GM19372 (cell line): Measurements from ENCODE around the gene KANSL1L.

Experiments
- ATAC-seq: cut with Tn5 transposase; IDR thresholded peaks from one replicate; pipeline ENCODE4 v1.9.1; 2021; ENCODE audit warnings: mild to moderate bottlenecking, low read depth, moderate library complexity; ENCODE audit not compliant: unreplicated experiment

The KANSL1L gene

GRCh38 chr2:210002158-210003157 is 168.8 kb downstream of the KANSL1L start, which contains the start of gene RPE:
TSS of gene RPE (plus strand) at chr2:210002638. CDS start at chr2:210002662, 24 bp downstream.
- ATAC-seq = peak; percentile 99

- ATAC-seq = no peak
Measured at GRCh38 chr2:210000464-210001324, 170.5 kb downstream of the KANSL1L start.

GRCh38 chr2:209998596-209998995 is 172.6 kb downstream of the KANSL1L start:
- ATAC-seq = no peak

GRCh38 chr2:209993968-209994367 is 177.2 kb downstream of the KANSL1L start:
- ATAC-seq = no peak

GRCh38 chr2:209990838-209991237 is 180.4 kb downstream of the KANSL1L start:
- ATAC-seq = no peak

- ATAC-seq = no peak
Measured at GRCh38 chr2:209988010-209988409, 183.2 kb downstream of the KANSL1L start.

- no peak for ATAC-seq
Measured at GRCh38 chr2:209986415-209986814, 184.8 kb downstream of the KANSL1L start.

GRCh38 chr2:209985874-209986273 is 185.3 kb downstream of the KANSL1L start:
- no peak for ATAC-seq

GRCh38 chr2:209984291-209984690 is 186.9 kb downstream of the KANSL1L start:
- no peak for ATAC-seq

GRCh38 chr2:209977386-209978239 is 193.6 kb downstream of the KANSL1L start:
- ATAC-seq = peak; percentile 50

GRCh38 chr2:209976698-209977385 is 194.4 kb downstream of the KANSL1L start:
- peak; percentile 77 for ATAC-seq

GRCh38 chr2:209974576-209974975 is 196.6 kb downstream of the KANSL1L start:
- no peak for ATAC-seq

- no peak for ATAC-seq
Measured at GRCh38 chr2:209973328-209973727, 197.9 kb downstream of the KANSL1L start.
